Esophagus squamous epithelium (tissue), 5 donors: ENCODE results near the gene MAP4K4. TPM values are rescaled to one million over a fixed set of nuclear protein-coding genes. Genes with fewer than 3 reads are reported as not detected.

Experiments
- DNase-seq: peaks from one replicate; lab custom pipeline; 2025; lab: John Stamatoyannopoulos, UW
- H3K27ac ChIP-seq, 4 donors: fragments of 200-600 bp; sonication (generic); one replicate each; pipeline ENCODE4 v1.5.1; 2016 to 2019; ENCODE audit warnings: mild to moderate bottlenecking in 1 of 4
- H3K27me3 ChIP-seq, 4 donors: fragments of 200-600 bp; sonication (generic); 1 replicate in 3 of 4; 2 replicates in 1 of 4; pipeline versions ENCODE4 v1.5.1 to v1.6.0; 2017 to 2021; ENCODE audit warnings: antibody characterized with exemption in 1 of 4
- H3K36me3 ChIP-seq, 3 donors: fragments of 200-600 bp; sonication (generic); one replicate each; pipeline ENCODE4 v1.5.1; 2016 to 2019
- H3K4me1 ChIP-seq, 3 donors: fragments of 200-600 bp; sonication (generic); one replicate each; pipeline ENCODE4 v1.5.1; 2017 to 2019
- H3K4me3 ChIP-seq, 4 donors: fragments of 200-600 bp; sonication (generic); 1 replicate in 3 of 4; 2 replicates in 1 of 4; pipeline ENCODE4 v1.5.1; 2016 to 2019; ENCODE audit warnings: mild to moderate bottlenecking in 2 of 4, moderate library complexity in 1 of 4
- H3K9me3 ChIP-seq, 3 donors: fragments of 200-600 bp; sonication (generic); one replicate each; pipeline ENCODE4 v1.5.1; 2016 to 2019
- POLR2A ChIP-seq, 4 donors: fragments of 450-650 bp; IDR thresholded peaks; one replicate each; pipeline ENCODE4 v1.6.1; 2017; ENCODE audit warnings: antibody characterized with exemption in 4 of 4, mild to moderate bottlenecking in 4 of 4, moderate library complexity in 3 of 4
- WGBS, 2 donors: methylation state at CpG; one replicate each; pipeline ENCODE4 v1.1.5; 2018; 5-methylcytosine and 5-hydroxymethylcytosine counted together
- intact Hi-C: fragments of 100-400 bp; cut with DNase I; formaldehyde crosslinking; loops from one replicate; pipeline ENCODE4 v1.15.0; 2022
- total RNA-seq, 4 donors: library from RNA; depleted of rRNA; stranded (reverse); fragments of >200 nt; gene quantifications; one replicate each; pipeline ENCODE4 v1.1.0, GENCODE V29; 2016
- TF ChIP-seq, protein P1 (sequence below), 6 experiments: fragments of 450-650 bp in 4 of 6; fragments of 200-600 bp in 2 of 6; sonication (generic) in 2 of 6; IDR thresholded peaks; one replicate each; pipeline ENCODE4 v1.5.1; 2016 to 2019; ENCODE audit warnings: antibody characterized with exemption in 6 of 6, mild to moderate bottlenecking in 4 of 6, moderate library complexity in 4 of 6
- donor health status: DM: yes; HTN: yes; CAD: no.

The MAP4K4 gene
- total RNA-seq, 4 donors from 2014 or later = 46.0 to 121 (median 53.9) TPM

DNA sequence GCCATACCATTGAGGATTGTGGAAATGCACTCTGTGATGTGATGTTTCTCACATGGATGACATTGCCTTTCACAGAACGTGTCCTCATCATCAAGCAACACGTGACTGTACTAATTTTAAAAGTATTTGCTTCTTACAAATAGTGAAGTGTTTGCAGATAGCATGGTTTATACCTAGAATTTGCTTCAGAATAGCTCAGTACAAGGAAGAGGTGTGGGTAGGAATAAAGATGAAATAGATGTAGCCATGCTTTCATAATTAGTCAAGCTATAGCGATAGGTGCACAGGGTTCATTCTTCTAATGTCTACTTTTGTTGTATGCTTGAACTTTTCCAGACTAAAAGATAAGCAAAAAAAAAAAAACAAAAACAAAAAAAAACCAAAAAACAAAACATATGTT is 27.5 kb downstream of the MAP4K4 start:
- WGBS, 2 donors = 77 to 92% methylated on average over 3 of the region's 3 CpGs
- Histone ChIP-seq H3K27me3 (no peaks in the 10 kb centered on the region), H3K9me3 (no peaks in the 10 kb centered on the region), H3K36me3 (no peaks in the 10 kb centered on the region), H3K4me3 (no peak overlapping the region), H3K4me1 (peaks cover 0 to 47% (median 13%) of the 10 kb centered on the region in 3 donors), H3K27ac (no peak overlapping the region)
- DNase-seq = no peak
- TF ChIP-seq POLR2A (IDR thresholded peaks at IDR 0.05) = no peak
- TF ChIP-seq, protein P1, sequence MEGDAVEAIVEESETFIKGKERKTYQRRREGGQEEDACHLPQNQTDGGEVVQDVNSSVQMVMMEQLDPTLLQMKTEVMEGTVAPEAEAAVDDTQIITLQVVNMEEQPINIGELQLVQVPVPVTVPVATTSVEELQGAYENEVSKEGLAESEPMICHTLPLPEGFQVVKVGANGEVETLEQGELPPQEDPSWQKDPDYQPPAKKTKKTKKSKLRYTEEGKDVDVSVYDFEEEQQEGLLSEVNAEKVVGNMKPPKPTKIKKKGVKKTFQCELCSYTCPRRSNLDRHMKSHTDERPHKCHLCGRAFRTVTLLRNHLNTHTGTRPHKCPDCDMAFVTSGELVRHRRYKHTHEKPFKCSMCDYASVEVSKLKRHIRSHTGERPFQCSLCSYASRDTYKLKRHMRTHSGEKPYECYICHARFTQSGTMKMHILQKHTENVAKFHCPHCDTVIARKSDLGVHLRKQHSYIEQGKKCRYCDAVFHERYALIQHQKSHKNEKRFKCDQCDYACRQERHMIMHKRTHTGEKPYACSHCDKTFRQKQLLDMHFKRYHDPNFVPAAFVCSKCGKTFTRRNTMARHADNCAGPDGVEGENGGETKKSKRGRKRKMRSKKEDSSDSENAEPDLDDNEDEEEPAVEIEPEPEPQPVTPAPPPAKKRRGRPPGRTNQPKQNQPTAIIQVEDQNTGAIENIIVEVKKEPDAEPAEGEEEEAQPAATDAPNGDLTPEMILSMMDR (IDR thresholded peaks at IDR 0.05) = no peak
- intact Hi-C loops = no loop called here

DNA sequence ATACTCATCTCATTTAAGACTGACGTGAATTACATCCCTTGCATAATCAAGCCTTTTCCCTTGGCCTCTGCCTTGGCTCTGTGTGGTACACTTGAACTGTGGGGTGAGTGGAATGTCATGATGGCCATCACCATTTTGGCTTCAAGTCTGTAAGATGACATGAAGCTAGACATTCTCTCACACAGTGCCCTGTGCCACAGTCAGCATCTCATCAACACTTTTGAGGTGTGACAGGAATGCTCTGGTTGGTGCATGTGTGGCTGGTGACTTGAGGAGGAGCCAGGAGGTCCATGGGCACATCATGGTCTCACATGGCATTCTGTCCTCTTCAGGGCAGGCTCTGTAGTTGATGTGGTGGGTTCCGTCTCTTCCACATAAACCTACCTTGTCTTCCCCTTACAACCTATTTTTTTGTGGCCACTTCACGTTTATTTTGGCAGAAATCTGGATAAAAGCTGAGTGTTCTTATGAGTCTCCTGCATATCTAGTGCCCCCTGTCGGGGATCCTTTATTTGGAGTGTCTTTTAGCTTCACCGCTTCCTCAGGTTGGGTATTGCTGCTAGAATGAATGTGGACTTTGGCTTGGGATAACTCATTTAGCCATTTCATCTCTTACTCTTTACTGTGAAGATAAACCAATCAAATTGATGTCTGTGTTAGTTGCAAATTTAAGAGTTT is 28.1 kb downstream of the MAP4K4 start:
- WGBS, 2 donors = 60 to 69% methylated on average over 5 of the region's 5 CpGs
- H3K4me1 ChIP-seq = peaks cover 0 to 41% (median 10%) of the 10 kb centered on the region in 3 donors
- DNase-seq = no peak
- H3K9me3 ChIP-seq = no peaks in the 10 kb centered on the region
- no peaks in the 10 kb centered on the region for H3K36me3 ChIP-seq
- TF ChIP-seq, protein P1 (IDR thresholded peaks at IDR 0.05) = peak in 1 of 6 experiments; percentile 20
- no peak for TF ChIP-seq POLR2A (IDR thresholded peaks at IDR 0.05)
- H3K4me3 ChIP-seq = no peak overlapping the region
- intact Hi-C loops = no loop called here
- H3K27ac ChIP-seq = no peak overlapping the region
- no peaks in the 10 kb centered on the region for H3K27me3 ChIP-seq

DNA sequence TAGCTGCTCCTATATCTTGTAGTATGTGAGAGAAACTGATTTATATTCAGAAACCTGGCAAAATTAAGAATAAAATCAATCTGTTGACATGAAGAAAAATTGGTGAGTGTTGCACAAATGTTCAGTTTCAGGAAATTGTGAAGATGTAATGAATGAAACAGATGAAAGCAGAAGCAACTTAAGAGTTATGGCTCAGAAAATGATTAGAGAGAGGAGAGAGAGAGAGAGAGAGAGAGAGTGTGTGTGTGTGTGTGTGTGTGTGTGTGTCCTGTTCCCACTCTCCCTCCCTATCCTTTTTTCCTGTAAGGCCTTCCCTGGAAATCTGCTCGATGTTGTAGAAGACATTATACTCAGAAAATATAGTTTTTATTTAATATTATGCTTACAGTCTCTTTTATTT is 31.4 kb downstream of the MAP4K4 start:
- intact Hi-C loops = no loop called here
- DNase-seq = no peak
- Histone ChIP-seq H3K27me3 (no peaks in the 10 kb centered on the region), H3K36me3 (no peaks in the 10 kb centered on the region), H3K27ac (no peak overlapping the region), H3K4me1 (peaks cover 0 to 38% (median 23%) of the 10 kb centered on the region in 3 donors), H3K9me3 (no peaks in the 10 kb centered on the region), H3K4me3 (no peak overlapping the region)
- TF ChIP-seq, protein P1 (IDR thresholded peaks at IDR 0.05) = no peak
- TF ChIP-seq POLR2A (IDR thresholded peaks at IDR 0.05) = no peak
- WGBS, 2 donors = 60 to 71% methylated on average over 1 of the region's 1 CpG

DNA sequence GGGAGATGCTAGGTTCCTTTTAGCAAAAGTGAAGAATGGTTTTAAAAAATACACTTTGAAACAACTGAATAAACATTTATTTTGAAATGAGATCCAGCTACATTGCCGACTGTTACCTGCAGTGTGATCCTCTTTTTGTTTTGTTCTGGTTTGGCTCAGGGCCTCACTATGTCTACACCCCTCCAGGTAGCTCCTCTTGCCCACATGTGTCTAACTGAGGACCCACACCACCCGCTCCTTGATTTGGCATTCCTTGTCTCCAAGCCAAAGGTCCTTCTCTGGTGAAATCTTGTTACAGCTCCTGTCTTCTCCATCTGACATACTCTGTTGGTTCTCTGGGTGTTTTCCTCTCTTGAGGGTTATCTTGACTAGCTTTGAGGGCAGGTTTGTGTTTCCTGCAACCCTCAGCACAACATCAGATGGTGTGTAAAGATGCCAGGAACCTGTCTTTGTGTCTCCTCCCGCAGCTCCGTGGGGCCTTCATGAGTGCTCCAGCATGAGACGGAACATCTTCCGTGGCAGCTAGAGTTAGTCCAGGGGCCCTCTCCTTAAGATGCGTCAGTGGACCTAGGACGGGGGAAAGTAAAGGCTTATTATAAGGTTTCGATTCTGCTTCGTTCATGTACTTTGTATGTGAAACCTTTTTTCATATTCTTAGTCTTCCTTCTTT is 32.1 kb downstream of the MAP4K4 start:
- no peaks in the 10 kb centered on the region for H3K27me3 ChIP-seq
- H3K36me3 ChIP-seq = no peaks in the 10 kb centered on the region
- 79 to 86% methylated on average over 10 of the region's 10 CpGs for WGBS, 2 donors
- no peak for TF ChIP-seq POLR2A (IDR thresholded peaks at IDR 0.05)
- TF ChIP-seq, protein P1 (IDR thresholded peaks at IDR 0.05) = no peak
- H3K4me3 ChIP-seq = no peak overlapping the region
- intact Hi-C loops = no loop called here
- no peak overlapping the region for H3K27ac ChIP-seq
- H3K9me3 ChIP-seq = no peaks in the 10 kb centered on the region
- peaks cover 0 to 38% (median 21%) of the 10 kb centered on the region in 3 donors for H3K4me1 ChIP-seq
- DNase-seq = no peak
